GM23338 (cell line): ENCODE data around the gene MYT1. TPM values are rescaled to one million over a fixed set of nuclear protein-coding genes. Genes with fewer than 3 reads are reported as not detected.

ENCODE experiments used
- ATAC-seq: fragments of 200-7000 bp; cut with Tn5 transposase; 3 replicates; pipeline ENCODE4 v1.9.1; 2020
- DNase-seq: peaks from one replicate; pipeline ENCODE4 v3.0.0-alpha.2; 2015; ENCODE audit warnings: low spot score
- H2AFZ ChIP-seq: fragments of 200-600 bp; sonication (generic); 2 replicates; pipeline ENCODE4 v1.8.0; 2016; ENCODE audit warnings: antibody characterized with exemption, mild to moderate bottlenecking, moderate library complexity
- H3F3A ChIP-seq: fragments of 200-600 bp; sonication (generic); replicated peaks from 2 replicates; pipeline ENCODE4 v1.8.0; 2017; ENCODE audit warnings: antibody characterized with exemption, mixed run types, low read depth
- H3K27ac ChIP-seq: fragments of 200-600 bp; sonication (generic); 2 replicates; pipeline ENCODE4 v1.6.1; 2016; ENCODE audit warnings: low read depth
- H3K27me3 ChIP-seq: fragments of 200-600 bp; sonication (generic); 2 replicates; pipeline ENCODE4 v1.8.0; 2016; ENCODE audit warnings: mild to moderate bottlenecking, mixed run types, moderate library complexity; ENCODE audit not compliant: insufficient read depth
- H3K36me3 ChIP-seq: fragments of 200-600 bp; sonication (generic); 2 replicates; pipeline ENCODE4 v1.8.0; 2016; ENCODE audit warnings: mild to moderate bottlenecking; ENCODE audit not compliant: insufficient read depth
- H3K4me1 ChIP-seq: fragments of 200-600 bp; sonication (generic); 2 replicates; pipeline ENCODE4 v1.8.0; 2016; ENCODE audit warnings: mild to moderate bottlenecking, moderate library complexity; ENCODE audit not compliant: insufficient read depth
- H3K4me2 ChIP-seq: fragments of 200-600 bp; sonication (generic); 2 replicates; pipeline ENCODE4 v1.7.1; 2017; ENCODE audit warnings: mixed run types
- H3K4me3 ChIP-seq: fragments of 200-600 bp; sonication (generic); 2 replicates; pipeline ENCODE4 v1.6.1; 2016; ENCODE audit warnings: mixed run types
- H3K79me2 ChIP-seq: fragments of 200-600 bp; sonication (generic); replicated peaks from 2 replicates; pipeline ENCODE4 v1.8.0; 2017; ENCODE audit warnings: mild to moderate bottlenecking; ENCODE audit not compliant: insufficient read depth
- H3K9me2 ChIP-seq: fragments of 200-600 bp; sonication (generic); 2 replicates; pipeline ENCODE4 v1.8.0; 2017; ENCODE audit not compliant: insufficient read depth
- H4K20me1 ChIP-seq: fragments of 200-600 bp; sonication (generic); replicated peaks from 2 replicates; pipeline ENCODE4 v1.8.0; 2017; ENCODE audit warnings: mild to moderate bottlenecking; ENCODE audit not compliant: insufficient read depth
- H3K27ac Mint-ChIP-seq: 2 replicates; pipeline ENCODE4 v1.8.0; 2020; ENCODE audit warnings: inconsistent platforms, mild to moderate bottlenecking, moderate library complexity, mixed read lengths
- H3K27me3 Mint-ChIP-seq: 3 replicates; pipeline ENCODE4 v1.8.0; 2022; ENCODE audit warnings: low read depth, mild to moderate bottlenecking, moderate library complexity, mixed read lengths, inconsistent platforms; ENCODE audit not compliant: insufficient read depth, poor library complexity
- H3K36me3 Mint-ChIP-seq: 3 replicates; pipeline ENCODE4 v1.8.0; 2021; ENCODE audit warnings: low read depth, mild to moderate bottlenecking, inconsistent platforms, moderate library complexity, mixed read lengths
- H3K4me1 Mint-ChIP-seq: 3 replicates; pipeline ENCODE4 v1.8.0; 2020; ENCODE audit warnings: mild to moderate bottlenecking, inconsistent platforms, mixed read lengths
- H3K4me3 Mint-ChIP-seq: 3 replicates; pipeline ENCODE4 v1.8.0; 2021; ENCODE audit warnings: moderate library complexity, mild to moderate bottlenecking, inconsistent platforms, mixed read lengths
- H3K9me3 Mint-ChIP-seq: 3 replicates; pipeline ENCODE4 v1.8.0; 2020; ENCODE audit warnings: moderate library complexity, mild to moderate bottlenecking, inconsistent platforms, mixed read lengths
- CREB1 ChIP-seq: fragments of 250-450 bp; sonication (Bioruptor Pico); IDR thresholded peaks from 2 replicates; pipeline ENCODE4 v1.5.0; 2020; ENCODE audit warnings: low read depth, mild to moderate bottlenecking, moderate library complexity
- ETS1 ChIP-seq: IDR thresholded peaks from 2 replicates; pipeline ENCODE4 v1.6.1; 2016; ENCODE audit warnings: antibody characterized with exemption
- EZH2 ChIP-seq: fragments of 200-600 bp; sonication (generic); IDR thresholded peaks from one replicate; pipeline ENCODE4 v1.8.0; 2017; ENCODE audit warnings: antibody characterized with exemption, mild to moderate bottlenecking, low read depth; ENCODE audit not compliant: unreplicated experiment
- EZH2phosphoT487 ChIP-seq: fragments of 200-600 bp; sonication (generic); IDR thresholded peaks from one replicate; pipeline ENCODE4 v1.8.1; 2018; ENCODE audit warnings: antibody characterized with exemption; ENCODE audit not compliant: unreplicated experiment
- JUNB ChIP-seq: IDR thresholded peaks from one replicate; pipeline ENCODE4 v1.6.1; 2016; ENCODE audit warnings: antibody characterized with exemption; ENCODE audit not compliant: unreplicated experiment
- NANOG ChIP-seq: IDR thresholded peaks from 2 replicates; pipeline ENCODE4 v1.6.1; 2016; ENCODE audit warnings: antibody characterized with exemption, borderline replicate concordance
- POLR2AphosphoS5 ChIP-seq: IDR thresholded peaks from 2 replicates; pipeline ENCODE4 v1.6.1; 2016; ENCODE audit warnings: antibody characterized with exemption, low read depth
- STAT1 ChIP-seq: IDR thresholded peaks from one replicate; pipeline ENCODE4 v1.6.1; 2016; ENCODE audit warnings: antibody characterized with exemption; ENCODE audit not compliant: unreplicated experiment
- ZNF114 ChIP-seq: fragments of 250-450 bp; sonication (Bioruptor Pico); IDR thresholded peaks from 2 replicates; pipeline ENCODE4 v1.5.0; 2020; ENCODE audit warnings: mild to moderate bottlenecking, moderate library complexity
- ZNF331 ChIP-seq: fragments of 250-450 bp; sonication (Bioruptor Pico); IDR thresholded peaks from 2 replicates; pipeline ENCODE4 v1.5.0; 2020; ENCODE audit warnings: low read depth, mild to moderate bottlenecking, moderate library complexity
- polyA plus RNA-seq: library from polyadenylated mRNA; unstranded; fragments of >200 nt; fragmentation: Nextera tagmentation; extraction: Ambion mirVana; gene quantifications from 2 replicates; pipeline ENCODE4 v1.2.1, GENCODE V29; 2016
- total RNA-seq: library from RNA; depleted of rRNA; stranded (reverse); fragments of >200 nt; shearing (Covaris generic); gene quantifications from 2 replicates; pipeline ENCODE4 v1.2.3, GENCODE V29; 2014
- TF ChIP-seq, protein P1 (sequence below): IDR thresholded peaks from one replicate; pipeline ENCODE4 v1.6.1; 2018; ENCODE audit warnings: antibody characterized with exemption; ENCODE audit not compliant: unreplicated experiment
- TF ChIP-seq, protein P2 (sequence below): fragments of 250-450 bp; sonication (Bioruptor Pico); IDR thresholded peaks from 2 replicates; pipeline ENCODE4 v1.5.0; 2020; ENCODE audit warnings: mild to moderate bottlenecking, moderate library complexity
- TF ChIP-seq, protein P3 (sequence below), 2 experiments: fragments of 200-600 bp in 1 of 2; sonication (generic) in 1 of 2; conservative IDR thresholded peaks; 2 replicates each; pipeline versions ENCODE4 v1.5.1 to v1.6.1; 2016 to 2017; ENCODE audit warnings: antibody characterized with exemption in 2 of 2, low read depth in 2 of 2, mild to moderate bottlenecking in 2 of 2, moderate library complexity in 1 of 2

Gene MYT1
- total and polyA plus RNA-seq, 2 experiments from 2014 or later, result 0.83 to 1.6 TPM

DNA sequence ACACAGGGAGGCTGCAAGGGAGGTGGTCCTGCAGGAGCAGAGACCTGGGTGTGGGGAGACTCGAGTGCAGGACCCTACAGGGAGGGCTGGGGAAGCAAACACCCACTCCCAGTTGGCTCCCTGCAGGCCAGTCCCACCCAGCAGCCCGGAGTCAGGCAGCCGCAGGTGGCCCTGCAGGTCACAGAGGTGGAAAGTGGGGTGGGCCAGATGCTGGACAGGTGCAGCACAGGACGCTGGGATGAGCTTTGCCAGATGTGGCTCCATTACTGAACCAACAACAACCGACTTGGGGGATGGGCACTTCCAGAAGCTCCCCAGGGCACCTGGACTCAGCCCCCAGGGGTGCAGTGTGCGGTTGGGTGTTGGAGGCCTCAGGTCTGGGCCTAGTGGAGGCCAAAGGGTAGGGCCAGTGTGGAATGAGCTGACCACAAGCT lies 26.6 kb upstream of the MYT1 start:
- no peak overlapping the region for H3K4me2 ChIP-seq
- no peak overlapping the region for H3K4me3 ChIP-seq
- Mint-ChIP-seq H3K4me1 (peaks cover 17% of the 10 kb centered on the region), H3K4me3 (no peak overlapping the region), H3K9me3 (no peaks in the 10 kb centered on the region), H3K27me3 (peaks cover 15% of the 10 kb centered on the region), H3K27ac (no peak overlapping the region), H3K36me3 (no peaks in the 10 kb centered on the region)
- no peaks in the 10 kb centered on the region for H3K36me3 ChIP-seq
- H3K4me1 ChIP-seq, result peaks cover 3% of the 10 kb centered on the region; the same call in 1 of the 2 replicates
- H3K79me2 ChIP-seq, result no peaks in the 10 kb centered on the region
- no peaks in the 10 kb centered on the region for H3F3A ChIP-seq
- TF ChIP-seq, protein P1, sequence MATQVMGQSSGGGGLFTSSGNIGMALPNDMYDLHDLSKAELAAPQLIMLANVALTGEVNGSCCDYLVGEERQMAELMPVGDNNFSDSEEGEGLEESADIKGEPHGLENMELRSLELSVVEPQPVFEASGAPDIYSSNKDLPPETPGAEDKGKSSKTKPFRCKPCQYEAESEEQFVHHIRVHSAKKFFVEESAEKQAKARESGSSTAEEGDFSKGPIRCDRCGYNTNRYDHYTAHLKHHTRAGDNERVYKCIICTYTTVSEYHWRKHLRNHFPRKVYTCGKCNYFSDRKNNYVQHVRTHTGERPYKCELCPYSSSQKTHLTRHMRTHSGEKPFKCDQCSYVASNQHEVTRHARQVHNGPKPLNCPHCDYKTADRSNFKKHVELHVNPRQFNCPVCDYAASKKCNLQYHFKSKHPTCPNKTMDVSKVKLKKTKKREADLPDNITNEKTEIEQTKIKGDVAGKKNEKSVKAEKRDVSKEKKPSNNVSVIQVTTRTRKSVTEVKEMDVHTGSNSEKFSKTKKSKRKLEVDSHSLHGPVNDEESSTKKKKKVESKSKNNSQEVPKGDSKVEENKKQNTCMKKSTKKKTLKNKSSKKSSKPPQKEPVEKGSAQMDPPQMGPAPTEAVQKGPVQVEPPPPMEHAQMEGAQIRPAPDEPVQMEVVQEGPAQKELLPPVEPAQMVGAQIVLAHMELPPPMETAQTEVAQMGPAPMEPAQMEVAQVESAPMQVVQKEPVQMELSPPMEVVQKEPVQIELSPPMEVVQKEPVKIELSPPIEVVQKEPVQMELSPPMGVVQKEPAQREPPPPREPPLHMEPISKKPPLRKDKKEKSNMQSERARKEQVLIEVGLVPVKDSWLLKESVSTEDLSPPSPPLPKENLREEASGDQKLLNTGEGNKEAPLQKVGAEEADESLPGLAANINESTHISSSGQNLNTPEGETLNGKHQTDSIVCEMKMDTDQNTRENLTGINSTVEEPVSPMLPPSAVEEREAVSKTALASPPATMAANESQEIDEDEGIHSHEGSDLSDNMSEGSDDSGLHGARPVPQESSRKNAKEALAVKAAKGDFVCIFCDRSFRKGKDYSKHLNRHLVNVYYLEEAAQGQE, result no peak
- TF ChIP-seq NANOG (no peak), POLR2AphosphoS5 (no peak), STAT1 (no peak), EZH2 (no peak), EZH2phosphoT487 (no peak), ZNF114 (no peak), ETS1 (no peak), CREB1 (CRISPR knock-in tag) (no peak), ZNF331 (no peak), JUNB (no peak)
- TF ChIP-seq, protein P2, sequence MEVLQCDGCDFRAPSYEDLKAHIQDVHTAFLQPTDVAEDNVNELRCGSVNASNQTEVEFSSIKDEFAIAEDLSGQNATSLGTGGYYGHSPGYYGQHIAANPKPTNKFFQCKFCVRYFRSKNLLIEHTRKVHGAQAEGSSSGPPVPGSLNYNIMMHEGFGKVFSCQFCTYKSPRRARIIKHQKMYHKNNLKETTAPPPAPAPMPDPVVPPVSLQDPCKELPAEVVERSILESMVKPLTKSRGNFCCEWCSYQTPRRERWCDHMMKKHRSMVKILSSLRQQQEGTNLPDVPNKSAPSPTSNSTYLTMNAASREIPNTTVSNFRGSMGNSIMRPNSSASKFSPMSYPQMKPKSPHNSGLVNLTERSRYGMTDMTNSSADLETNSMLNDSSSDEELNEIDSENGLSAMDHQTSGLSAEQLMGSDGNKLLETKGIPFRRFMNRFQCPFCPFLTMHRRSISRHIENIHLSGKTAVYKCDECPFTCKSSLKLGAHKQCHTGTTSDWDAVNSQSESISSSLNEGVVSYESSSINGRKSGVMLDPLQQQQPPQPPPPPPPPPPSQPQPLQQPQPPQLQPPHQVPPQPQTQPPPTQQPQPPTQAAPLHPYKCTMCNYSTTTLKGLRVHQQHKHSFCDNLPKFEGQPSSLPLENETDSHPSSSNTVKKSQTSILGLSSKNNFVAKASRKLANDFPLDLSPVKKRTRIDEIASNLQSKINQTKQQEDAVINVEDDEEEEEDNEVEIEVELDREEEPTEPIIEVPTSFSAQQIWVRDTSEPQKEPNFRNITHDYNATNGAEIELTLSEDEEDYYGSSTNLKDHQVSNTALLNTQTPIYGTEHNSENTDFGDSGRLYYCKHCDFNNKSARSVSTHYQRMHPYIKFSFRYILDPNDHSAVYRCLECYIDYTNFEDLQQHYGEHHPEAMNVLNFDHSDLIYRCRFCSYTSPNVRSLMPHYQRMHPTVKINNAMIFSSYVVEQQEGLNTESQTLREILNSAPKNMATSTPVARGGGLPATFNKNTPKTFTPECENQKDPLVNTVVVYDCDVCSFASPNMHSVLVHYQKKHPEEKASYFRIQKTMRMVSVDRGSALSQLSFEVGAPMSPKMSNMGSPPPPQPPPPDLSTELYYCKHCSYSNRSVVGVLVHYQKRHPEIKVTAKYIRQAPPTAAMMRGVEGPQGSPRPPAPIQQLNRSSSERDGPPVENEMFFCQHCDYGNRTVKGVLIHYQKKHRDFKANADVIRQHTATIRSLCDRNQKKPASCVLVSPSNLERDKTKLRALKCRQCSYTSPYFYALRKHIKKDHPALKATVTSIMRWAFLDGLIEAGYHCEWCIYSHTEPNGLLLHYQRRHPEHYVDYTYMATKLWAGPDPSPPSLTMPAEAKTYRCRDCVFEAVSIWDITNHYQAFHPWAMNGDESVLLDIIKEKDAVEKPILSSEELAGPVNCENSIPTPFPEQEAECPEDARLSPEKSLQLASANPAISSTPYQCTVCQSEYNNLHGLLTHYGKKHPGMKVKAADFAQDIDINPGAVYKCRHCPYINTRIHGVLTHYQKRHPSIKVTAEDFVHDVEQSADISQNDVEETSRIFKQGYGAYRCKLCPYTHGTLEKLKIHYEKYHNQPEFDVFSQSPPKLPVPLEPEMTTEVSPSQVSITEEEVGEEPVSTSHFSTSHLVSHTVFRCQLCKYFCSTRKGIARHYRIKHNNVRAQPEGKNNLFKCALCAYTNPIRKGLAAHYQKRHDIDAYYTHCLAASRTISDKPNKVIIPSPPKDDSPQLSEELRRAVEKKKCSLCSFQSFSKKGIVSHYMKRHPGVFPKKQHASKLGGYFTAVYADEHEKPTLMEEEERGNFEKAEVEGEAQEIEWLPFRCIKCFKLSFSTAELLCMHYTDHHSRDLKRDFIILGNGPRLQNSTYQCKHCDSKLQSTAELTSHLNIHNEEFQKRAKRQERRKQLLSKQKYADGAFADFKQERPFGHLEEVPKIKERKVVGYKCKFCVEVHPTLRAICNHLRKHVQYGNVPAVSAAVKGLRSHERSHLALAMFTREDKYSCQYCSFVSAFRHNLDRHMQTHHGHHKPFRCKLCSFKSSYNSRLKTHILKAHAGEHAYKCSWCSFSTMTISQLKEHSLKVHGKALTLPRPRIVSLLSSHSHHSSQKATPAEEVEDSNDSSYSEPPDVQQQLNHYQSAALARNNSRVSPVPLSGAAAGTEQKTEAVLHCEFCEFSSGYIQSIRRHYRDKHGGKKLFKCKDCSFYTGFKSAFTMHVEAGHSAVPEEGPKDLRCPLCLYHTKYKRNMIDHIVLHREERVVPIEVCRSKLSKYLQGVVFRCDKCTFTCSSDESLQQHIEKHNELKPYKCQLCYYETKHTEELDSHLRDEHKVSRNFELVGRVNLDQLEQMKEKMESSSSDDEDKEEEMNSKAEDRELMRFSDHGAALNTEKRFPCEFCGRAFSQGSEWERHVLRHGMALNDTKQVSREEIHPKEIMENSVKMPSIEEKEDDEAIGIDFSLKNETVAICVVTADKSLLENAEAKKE (CRISPR knock-in tag), result no peak
- TF ChIP-seq, protein P3, sequence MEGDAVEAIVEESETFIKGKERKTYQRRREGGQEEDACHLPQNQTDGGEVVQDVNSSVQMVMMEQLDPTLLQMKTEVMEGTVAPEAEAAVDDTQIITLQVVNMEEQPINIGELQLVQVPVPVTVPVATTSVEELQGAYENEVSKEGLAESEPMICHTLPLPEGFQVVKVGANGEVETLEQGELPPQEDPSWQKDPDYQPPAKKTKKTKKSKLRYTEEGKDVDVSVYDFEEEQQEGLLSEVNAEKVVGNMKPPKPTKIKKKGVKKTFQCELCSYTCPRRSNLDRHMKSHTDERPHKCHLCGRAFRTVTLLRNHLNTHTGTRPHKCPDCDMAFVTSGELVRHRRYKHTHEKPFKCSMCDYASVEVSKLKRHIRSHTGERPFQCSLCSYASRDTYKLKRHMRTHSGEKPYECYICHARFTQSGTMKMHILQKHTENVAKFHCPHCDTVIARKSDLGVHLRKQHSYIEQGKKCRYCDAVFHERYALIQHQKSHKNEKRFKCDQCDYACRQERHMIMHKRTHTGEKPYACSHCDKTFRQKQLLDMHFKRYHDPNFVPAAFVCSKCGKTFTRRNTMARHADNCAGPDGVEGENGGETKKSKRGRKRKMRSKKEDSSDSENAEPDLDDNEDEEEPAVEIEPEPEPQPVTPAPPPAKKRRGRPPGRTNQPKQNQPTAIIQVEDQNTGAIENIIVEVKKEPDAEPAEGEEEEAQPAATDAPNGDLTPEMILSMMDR (conservative IDR thresholded peaks at IDR 0.05; ENCODE audit: low read depth in 2 of 2), result no peak
- DNase-seq (no peak), ATAC-seq (no peak)
- no peak overlapping the region for H3K27ac ChIP-seq
- no peaks in the 10 kb centered on the region for H3K9me2 ChIP-seq
- no peaks in the 10 kb centered on the region for H4K20me1 ChIP-seq
- H2AFZ ChIP-seq, result no peak overlapping the region
- H3K27me3 ChIP-seq, result no peaks in the 10 kb centered on the region
